Right lobe of liver (tissue), 6 donors: ENCODE results near the gene MYLK2. TPM values are rescaled to one million over a fixed set of nuclear protein-coding genes. Genes with fewer than 3 reads are reported as not detected.
A peak's percentile ranks its signal among the peaks of the same experiment; 100 is the strongest.

Experiments used
- ATAC-seq, 4 donors: fragments of 200-7000 bp; cut with Tn5 transposase; one replicate each; pipeline ENCODE4 v1.9.1; 2020; ENCODE audit warnings: mild to moderate bottlenecking in 4 of 4, moderate library complexity in 4 of 4
- DNase-seq, 3 donors: peaks; one replicate each; pipeline ENCODE4 v3.0.0-alpha.2; 2020
- H3K27ac ChIP-seq, 3 donors: fragments of 200-600 bp; one replicate each; pipeline ENCODE4 v1.8.0; 2022
- H3K27me3 ChIP-seq, 2 donors: fragments of 200-600 bp; one replicate each; pipeline ENCODE4 v1.8.0; 2022
- H3K36me3 ChIP-seq, 4 donors: fragments of 200-600 bp; sonication (generic) in 1 of 4; one replicate each; pipeline versions ENCODE4 v1.5.1 to v1.8.0; 2017 to 2022; ENCODE audit warnings: control low read depth in 1 of 4
- H3K4me1 ChIP-seq, 4 donors: fragments of 200-600 bp; sonication (generic) in 1 of 4; one replicate each; pipeline versions ENCODE4 v1.5.1 to v1.8.0; 2017 to 2022; ENCODE audit warnings: control low read depth in 1 of 4
- H3K4me3 ChIP-seq, 3 donors: fragments of 200-600 bp; one replicate each; pipeline ENCODE4 v1.8.0; 2022
- H3K9me3 ChIP-seq, 4 donors: fragments of 200-600 bp; sonication (generic) in 1 of 4; one replicate each; pipeline versions ENCODE4 v1.5.1 to v1.8.0; 2017 to 2022; ENCODE audit warnings: control low read depth in 1 of 4
- CTCF ChIP-seq, 4 donors: fragments of 200-600 bp in 3 of 4; fragments of 450-650 bp in 1 of 4; IDR thresholded peaks; one replicate each; pipeline versions ENCODE4 v1.5.1 to v1.8.0; 2016 to 2022; ENCODE audit warnings: antibody characterized with exemption in 4 of 4, mild to moderate bottlenecking in 2 of 4
- POLR2A ChIP-seq: fragments of 450-650 bp; IDR thresholded peaks from one replicate; pipeline ENCODE4 v1.6.1; 2017; ENCODE audit warnings: antibody characterized with exemption, mild to moderate bottlenecking
- WGBS: methylation state at CpG from one replicate; pipeline ENCODE4 v1.1.6; 2018; ENCODE audit warnings: low coverage, low lambda C conversion rate; ENCODE audit not compliant: insufficient coverage; ENCODE audit errors: missing lambda C conversion rate; 5-methylcytosine and 5-hydroxymethylcytosine counted together
- intact Hi-C, 2 donors: fragments of 100-400 bp; cut with DNase I; formaldehyde crosslinking; loops; one replicate each; pipeline versions ENCODE4 v1.11.2 to v1.14.1; 2022
- total RNA-seq, 6 experiments: library from RNA; depleted of rRNA in 2 of 6; stranded (reverse); fragments of >200 nt in 2 of 6; fragmentation: NEBNext Ultra II Directional in 3 of 6; extraction: Animal tissue kit (Norgen Biotek cat#: 25700) in 3 of 6; gene quantifications; one replicate each; pipeline versions ENCODE4 v1.1.0 to v1.2.4, GENCODE V29; 2016 to 2023
- donor health status: DM: no; HTN: yes; CAD: no.
- donor health status: DM: no; HTN: no; CAD: no.
- donor health status: DM: no; HTN: no; CAD: no.
- donor health status: DM: no; HTN: yes; CAD: no.
- donor health status: DM: no; HTN: yes; CAD: no.

Gene MYLK2
- total RNA-seq, 6 experiments from 2014 or later: not detected

GRCh38 chr20:31849306-31849930 is 30.3 kb downstream of the MYLK2 start:
- 17% methylated on average over 29 of the region's 45 CpGs for WGBS
- Histone ChIP-seq H3K4me3 (no peak overlapping the region), H3K4me1 (no peaks in the 10 kb centered on the region), H3K27me3 (no peaks in the 10 kb centered on the region), H3K9me3 (no peaks in the 10 kb centered on the region), H3K36me3 (no peaks in the 10 kb centered on the region), H3K27ac (no peak overlapping the region)
- ATAC-seq: no peak
- no peak for DNase-seq
- TF ChIP-seq CTCF (IDR thresholded peaks at IDR 0.05): no peak
- TF ChIP-seq POLR2A: no peak
- intact Hi-C loops: loop anchor here in 1 of 2 donors (10.0 kb wide), 1 partner anchor 245 kb away; no protein-coding TSS in a partner anchor

- Histone ChIP-seq H3K4me1 (no peaks in the 10 kb centered on the region), H3K36me3 (no peaks in the 10 kb centered on the region), H3K4me3 (no peak overlapping the region), H3K27me3 (no peaks in the 10 kb centered on the region), H3K9me3 (no peaks in the 10 kb centered on the region), H3K27ac (no peak overlapping the region)
- DNase-seq (no peak), ATAC-seq (no peak)
- TF ChIP-seq CTCF (IDR thresholded peaks at IDR 0.05) (no peak), POLR2A (no peak)
- 36% methylated on average over 9 of the region's 11 CpGs for WGBS
- intact Hi-C loops: loop anchor here (5.0 to 10.0 kb wide), 2 partner anchors 101 to 173 kb away; partner anchors contain the start of gene PDRG1 (in 2 of the 2)
Measured at GRCh38 chr20:31851240-31851955, 32.2 kb downstream of the MYLK2 start.

GRCh38 chr20:31853481-31853880 is 34.3 kb downstream of the MYLK2 start:
- no peak overlapping the region for H3K4me3 ChIP-seq
- no peaks in the 10 kb centered on the region for H3K4me1 ChIP-seq
- no peak for ATAC-seq
- intact Hi-C loops: loop anchor here (5.0 to 10.0 kb wide), 2 partner anchors 99 to 171 kb away; partner anchors contain the start of gene PDRG1 (in 2 of the 2)
- H3K9me3 ChIP-seq: no peaks in the 10 kb centered on the region
- 40% methylated on average over 5 of the region's 7 CpGs for WGBS
- no peak overlapping the region for H3K27ac ChIP-seq
- H3K36me3 ChIP-seq: no peaks in the 10 kb centered on the region
- H3K27me3 ChIP-seq: no peaks in the 10 kb centered on the region
- no peak for TF ChIP-seq POLR2A
- no peak for TF ChIP-seq CTCF (IDR thresholded peaks at IDR 0.05)
- peak in 2 of 3 donors; percentile 4 to 5 for DNase-seq

- no peak overlapping the region for H3K27ac ChIP-seq
- TF ChIP-seq CTCF (IDR thresholded peaks at IDR 0.05): no peak
- no peak for TF ChIP-seq POLR2A
- no peaks in the 10 kb centered on the region for H3K9me3 ChIP-seq
- WGBS: 55% methylated on average over 3 of the region's 3 CpGs
- peaks cover 0 to 6% (median 0%) of the 10 kb centered on the region in 4 donors for H3K4me1 ChIP-seq
- ATAC-seq (no peak), DNase-seq (peak in 1 of 3 donors; percentile 23)
- no peaks in the 10 kb centered on the region for H3K36me3 ChIP-seq
- H3K27me3 ChIP-seq: peaks cover 0 to 9% of the 10 kb centered on the region in 2 donors
- intact Hi-C loops: loop anchor here in 1 of 2 donors (10.0 kb wide), 1 partner anchor 168 kb away; no protein-coding TSS in a partner anchor
- no peak overlapping the region for H3K4me3 ChIP-seq
Measured at GRCh38 chr20:31856516-31856915, 37.4 kb downstream of the MYLK2 start.
